ENCODE data around the gene ZC3H4. TPM values are rescaled to one million over a fixed set of nuclear protein-coding genes. Genes with fewer than 3 reads are reported as not detected.
"Not testable (repeated sequence)": the region's sequence is repeated elsewhere in the genome, so short reads cannot be mapped to it uniquely, and the experiment has no call there.

The ZC3H4 gene
- total RNA-seq, 1 experiment from 2014 or later = 11.2 TPM

DNA sequence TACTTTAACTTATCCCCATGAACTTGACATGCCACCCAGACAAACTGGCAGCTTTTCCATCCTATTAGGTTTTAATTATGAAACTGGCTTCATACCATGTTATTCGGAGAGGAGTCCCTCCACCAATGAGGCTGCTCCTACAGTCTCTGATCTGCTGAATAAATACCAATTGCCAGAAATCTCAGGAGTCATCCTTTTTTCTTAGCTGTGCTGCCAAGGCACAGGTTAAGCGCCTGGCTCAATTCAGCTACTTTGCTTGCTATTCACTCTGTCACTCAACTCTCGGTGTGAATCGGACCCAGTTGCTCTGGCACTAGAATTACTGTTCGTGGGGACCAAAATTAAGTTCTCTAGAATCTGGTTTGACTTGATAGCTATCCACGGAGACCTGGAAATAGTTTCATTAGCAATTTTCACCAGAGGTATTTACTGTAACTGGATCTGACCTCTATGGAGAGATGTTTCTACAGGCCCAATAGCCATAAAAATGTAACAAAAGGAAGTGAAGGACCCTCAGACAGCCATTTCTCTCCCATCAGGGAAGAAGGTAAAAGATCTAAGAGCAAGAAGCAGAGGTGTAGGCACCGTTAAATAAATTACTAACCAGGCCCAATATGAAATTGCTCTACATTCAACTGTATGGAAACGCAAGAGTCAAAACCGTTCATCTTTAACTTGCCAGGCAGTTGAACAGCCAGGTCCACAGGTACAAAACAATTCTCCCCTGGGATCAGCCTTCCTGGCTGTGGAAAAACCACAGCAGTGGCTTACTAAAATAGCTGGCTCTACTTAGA lies 5.4 kb downstream of the ZC3H4 start:
- no peak for DNase-seq (ENCODE audit: low read depth)

DNA sequence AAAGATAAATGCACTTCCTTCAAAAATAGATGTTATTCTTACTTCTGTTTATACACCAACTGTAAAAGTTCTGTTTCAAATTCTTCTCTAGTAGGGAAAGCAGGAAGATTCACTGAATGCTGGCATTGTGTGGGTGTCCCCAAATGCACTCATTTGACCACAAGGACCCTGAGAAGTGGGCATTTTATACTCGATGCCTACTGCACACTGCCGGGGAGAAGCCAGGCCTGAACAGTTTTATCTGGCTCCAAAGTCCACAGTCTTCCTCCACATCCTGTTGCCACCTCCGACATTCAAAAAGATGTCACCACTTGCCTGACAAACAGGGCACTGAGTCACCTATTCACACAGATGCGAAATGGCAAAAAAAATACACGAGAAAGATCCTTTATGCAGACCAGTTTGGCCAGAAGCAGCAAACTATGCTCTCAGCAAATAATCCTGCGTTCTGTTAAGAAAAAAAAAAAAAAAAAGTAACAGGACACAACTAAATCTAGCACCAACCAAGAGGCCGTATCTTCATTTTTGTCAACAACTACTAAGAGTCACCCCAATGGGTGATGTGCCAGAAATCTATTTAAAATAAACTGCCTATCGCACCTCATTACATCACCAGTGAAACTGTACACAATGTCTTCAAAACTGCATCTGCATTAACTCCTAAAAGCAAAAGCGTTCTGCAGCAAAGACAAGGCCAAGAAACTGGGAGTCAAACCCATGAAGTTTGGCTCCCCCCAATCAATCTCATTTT lies 6.2 kb downstream of the ZC3H4 start:
- DNase-seq (ENCODE audit: low read depth) = peak; percentile 50

DNA sequence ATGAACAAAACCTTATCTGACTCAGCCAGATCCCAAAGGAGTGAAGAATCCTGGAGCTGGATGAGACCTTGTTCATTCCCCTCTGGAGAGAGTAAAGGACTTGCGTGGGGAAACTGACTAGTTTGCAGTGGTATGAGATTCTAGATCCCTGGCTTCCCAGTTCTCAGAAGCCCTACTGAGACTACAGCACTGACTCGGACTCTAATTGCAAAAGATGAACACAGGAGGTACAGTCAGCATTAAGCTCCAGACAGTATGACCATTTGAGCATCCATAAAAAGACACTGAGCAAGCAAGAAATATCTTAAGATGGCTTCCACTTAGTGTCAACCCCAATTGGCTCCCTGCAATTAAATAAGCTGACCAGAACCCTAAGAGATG lies 6.8 kb downstream of the ZC3H4 start:
- no peak for DNase-seq (ENCODE audit: low read depth)

DNA sequence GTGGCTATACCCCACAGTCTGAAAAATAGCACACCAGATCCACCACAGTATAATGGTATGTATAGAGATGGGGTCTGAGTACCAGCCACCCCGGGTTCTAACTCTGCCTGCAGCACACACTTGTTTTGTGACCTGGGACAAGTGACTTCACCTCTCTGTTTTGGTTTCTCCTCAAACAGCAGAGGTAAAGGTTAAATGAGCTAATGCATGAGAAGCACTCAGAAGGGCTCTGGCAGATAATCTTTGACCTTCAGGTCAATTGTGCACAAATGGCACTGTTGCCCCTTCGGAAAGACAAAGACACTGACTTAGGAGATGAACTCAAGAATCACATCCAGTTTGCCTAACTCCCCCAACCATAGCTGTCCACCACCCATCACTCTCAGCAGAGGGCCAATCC lies 7.7 kb downstream of the ZC3H4 start:
- DNase-seq (ENCODE audit: low read depth) = no peak

DNA sequence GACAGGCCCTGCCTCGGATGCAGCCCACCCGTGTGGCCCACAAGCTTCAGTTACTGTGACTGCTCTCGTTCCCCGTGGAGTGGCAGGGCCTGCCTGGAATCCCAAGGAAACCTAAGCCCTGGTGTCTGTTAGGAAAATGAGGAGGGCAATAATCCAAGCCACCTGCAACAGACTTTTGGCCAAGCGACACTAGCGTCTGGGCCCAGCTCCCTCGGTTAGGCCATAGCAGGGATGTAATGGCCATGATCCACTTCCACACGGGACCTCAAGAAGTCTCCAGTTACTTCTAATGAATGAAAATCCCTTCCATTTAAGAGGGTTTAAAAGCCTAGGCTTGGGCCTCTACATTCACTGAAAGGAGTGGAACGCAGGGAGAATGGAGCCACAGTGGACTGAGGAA lies 8.9 kb downstream of the ZC3H4 start:
- DNase-seq (ENCODE audit: low read depth) = no peak

DNA sequence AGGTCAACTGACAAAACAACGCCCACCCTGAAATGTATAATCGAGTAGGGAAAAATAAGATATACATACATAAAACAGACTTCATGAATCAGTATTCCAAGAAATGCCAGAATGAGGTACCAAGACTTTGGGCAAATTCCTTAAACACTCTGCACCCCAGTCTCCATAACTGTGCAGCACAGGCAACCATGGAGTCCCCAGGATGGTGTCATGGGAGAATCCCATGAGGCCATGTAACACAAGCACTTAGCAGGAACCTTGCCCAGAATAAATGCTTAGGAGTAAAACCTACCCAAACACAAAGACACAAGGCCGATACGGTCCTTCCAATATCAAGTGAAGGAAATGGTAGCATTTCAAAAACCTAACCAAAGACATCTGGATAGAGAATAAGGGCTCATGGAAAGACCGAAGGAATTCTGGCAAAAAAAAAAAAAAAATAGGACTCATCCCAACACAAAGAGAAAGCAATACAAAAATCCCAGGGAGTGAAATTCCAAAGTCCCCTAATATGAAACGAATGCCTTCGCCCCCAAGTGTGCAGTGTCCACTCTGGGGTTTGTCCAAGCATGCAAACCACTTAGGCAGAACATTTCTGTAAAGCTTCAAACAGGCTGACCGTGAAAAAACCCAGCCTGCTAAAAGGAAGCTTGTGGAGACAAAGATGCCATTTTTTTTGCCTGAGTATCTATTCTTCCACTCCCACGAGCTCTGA lies 11.1 kb downstream of the ZC3H4 start:
- DNase-seq (ENCODE audit: low read depth) = no peak

DNA sequence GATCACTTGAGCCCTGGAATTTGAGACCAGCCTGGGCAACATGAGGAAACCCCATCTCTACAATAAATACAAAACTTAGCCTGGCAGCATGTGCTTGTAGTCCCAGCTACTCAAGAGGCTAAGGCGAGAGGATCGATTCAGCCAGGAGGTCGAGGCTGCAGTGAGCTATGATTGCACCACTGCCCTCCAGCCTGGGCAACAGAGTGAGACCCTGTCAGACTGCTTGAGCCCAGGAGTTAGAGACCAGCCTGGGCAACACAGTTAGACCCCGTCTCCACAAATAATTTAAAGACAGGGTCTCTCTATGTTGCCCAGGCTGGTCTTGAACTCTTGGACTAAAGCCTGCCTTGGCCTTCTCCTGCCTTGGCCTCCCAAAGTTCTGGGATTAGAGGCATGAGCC lies 12.5 kb downstream of the ZC3H4 start:
- not testable (repeated sequence) for DNase-seq (ENCODE audit: low read depth)

DNA sequence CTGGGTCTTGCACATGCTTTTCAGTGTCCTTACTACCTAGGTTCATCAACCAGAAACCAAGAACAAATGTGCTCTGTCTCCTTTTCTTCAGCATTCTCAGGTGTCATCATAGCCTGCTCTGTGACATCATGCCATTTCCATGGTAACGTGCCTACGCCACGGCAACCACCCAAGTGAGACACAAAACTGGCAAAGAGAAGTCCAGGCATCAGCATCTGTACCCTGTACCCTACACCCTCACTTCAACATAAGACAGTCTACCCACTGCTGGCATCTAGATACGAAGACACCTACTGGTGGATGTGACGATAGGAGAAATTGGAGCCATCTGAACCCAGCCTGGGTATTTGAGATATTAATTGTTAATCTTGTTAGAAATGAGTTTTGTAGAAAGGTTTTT lies 13.3 kb downstream of the ZC3H4 start:
- no peak for DNase-seq (ENCODE audit: low read depth)

DNA sequence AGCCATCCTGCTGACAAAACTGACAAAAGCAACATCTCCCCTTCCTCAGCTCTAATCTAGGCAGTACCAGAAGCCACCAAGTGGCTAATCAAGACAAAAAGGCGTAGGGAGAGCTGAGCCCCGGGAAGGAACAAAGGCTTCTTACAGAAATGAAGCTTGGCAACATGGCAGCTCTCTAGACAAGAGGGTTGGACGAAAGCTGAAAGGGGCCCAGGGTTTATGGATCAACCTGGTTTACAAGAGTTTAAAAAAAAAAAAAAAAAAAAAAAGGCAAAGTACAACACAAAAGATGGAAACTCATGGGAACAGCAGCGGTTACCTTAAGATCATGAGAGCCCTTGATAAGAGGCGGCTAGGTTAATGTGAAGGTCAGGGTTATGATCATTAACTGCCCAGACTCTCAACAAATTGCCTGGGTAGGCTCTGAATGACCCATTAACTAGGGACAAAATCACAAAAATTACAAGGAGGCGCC lies 14.0 kb downstream of the ZC3H4 start:
- no peak for DNase-seq (ENCODE audit: low read depth)

DNA sequence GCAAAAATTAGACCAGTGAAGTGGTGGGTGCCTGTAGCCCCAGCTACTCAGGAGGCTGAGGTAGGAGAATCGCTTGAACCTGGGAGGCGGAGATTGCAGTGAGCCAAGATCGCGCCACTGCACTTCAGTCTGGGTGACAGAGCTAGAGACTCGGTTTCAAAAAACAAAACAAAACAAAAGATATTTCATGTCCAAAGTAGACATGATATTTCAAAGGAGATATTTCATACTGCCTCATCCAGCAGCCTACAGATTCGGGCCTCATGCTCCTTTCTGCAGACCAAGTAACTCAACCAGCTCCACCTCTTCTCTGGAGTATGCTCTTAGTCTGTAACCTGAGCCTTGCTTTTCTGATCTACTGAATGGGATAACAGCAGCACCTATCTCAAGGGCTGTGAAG lies 15.0 kb downstream of the ZC3H4 start:
- DNase-seq (ENCODE audit: low read depth) = no peak

DNA sequence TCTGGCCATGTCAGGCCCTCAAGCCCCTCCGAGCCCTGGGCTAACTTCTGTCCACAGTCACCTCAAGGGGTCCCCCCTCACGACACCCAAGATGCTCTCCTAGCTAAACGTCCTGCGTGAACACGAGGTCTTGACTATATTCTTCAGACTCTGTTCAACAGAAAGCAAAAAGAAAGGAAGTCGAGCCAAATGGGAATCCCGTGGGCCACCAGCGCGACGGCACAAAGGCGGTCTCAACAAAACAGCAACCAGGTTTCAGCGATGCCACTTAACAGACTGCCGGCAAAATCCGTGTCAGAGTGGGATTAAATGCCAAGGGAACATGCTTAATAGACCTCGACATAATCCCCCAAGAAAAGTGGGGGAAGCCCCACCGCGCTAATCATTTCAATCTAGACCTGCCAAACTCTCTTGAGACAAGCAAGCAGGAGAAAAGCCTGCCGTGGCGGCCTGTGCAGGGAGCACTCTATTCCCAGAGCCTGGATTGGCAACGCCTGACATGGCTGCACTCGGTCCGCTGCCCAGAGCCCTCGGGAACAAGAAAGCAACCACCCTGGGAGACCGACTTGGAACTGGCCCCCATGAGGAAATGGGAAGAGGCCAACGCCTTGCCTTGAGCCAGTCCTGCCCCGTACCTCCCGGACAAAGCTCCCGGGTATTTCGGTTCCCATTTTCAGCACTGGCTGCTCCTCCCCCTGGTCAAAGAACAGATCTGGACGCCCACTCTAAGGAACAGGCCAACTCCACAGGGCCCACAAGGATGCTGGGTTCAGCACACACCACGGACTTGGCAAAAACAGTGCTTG lies 16.0 kb downstream of the ZC3H4 start:
- no peak for DNase-seq (ENCODE audit: low read depth)

DNA sequence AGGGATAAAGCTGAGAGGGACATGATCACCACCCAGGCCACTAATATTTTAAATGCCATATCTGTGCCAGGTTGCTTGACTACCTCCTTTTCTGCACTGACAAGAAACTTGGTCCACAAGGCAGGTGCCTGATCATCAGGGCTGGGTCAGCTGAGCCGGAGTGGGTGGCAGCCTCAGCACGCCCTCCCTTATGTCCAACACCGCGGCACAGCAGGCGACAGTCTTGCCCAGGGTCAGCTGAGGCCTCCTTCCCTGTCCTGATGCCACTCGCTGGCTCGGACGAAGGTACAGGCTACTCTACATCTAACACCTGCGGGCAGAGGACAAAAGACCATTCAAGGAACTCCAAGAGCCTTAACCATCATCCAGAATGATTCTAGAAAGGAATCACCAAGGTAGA lies 16.9 kb downstream of the ZC3H4 start:
- no peak for DNase-seq (ENCODE audit: low read depth)

DNA sequence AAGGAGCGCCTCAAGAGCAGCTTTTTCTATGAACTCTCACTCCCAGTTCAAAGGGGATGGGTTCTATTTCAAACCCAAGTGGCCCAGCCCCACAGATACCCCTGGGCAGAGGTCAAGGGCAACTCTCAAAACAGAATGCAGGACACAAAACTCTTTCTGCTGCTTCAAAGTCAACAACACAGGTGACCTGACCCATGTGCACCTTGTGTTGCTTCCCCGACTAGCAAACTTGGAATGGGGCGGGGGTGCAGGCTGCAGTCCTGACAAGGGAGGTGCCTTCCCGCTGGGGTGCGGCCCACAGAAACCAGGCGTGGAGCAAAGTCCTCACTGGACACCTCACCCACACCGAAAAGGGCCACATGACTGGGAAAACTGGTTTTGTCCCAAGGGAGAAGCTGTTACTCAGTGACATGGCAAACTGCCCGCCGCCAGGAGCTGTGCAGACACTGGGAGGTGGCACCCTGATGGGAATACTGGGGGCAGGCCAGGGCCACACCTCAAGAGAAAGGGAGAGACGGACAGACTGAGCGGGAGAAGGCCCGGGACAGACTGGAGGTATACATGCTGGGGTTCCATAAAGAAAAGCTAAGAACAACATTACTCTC lies 17.4 kb downstream of the ZC3H4 start:
- DNase-seq (ENCODE audit: low read depth) = no peak

DNA sequence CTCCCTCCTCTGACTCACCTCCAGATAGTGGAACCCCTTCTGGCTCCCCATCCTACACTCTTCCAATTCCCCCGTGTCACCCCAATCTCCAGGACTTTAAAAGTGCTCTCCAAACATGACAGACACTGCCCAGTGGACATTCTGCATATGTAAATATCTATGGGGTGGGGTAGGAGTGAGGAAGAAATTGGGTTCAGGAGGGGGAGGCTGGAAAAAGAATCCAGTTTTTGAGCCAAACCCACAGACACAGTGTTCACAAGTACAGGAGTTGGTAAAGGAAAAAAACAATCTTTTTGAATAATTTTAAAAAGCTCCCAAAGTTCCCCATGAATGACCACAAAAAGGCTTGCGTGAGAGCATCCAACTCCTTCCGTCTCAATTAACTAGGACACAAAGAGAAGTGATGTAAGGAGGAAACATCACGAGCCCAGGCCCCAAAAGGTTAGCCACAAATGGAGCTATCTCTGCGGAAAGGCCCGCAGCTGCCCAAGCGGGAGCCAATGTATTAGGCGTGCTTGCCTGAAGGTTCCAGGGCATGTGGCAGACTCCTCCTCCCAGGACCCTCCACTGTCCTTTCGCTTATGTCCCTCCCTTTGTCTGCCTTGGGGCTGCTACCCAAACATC lies 18.0 kb downstream of the ZC3H4 start:
- peak; percentile 31 for DNase-seq (ENCODE audit: low read depth)

DNA sequence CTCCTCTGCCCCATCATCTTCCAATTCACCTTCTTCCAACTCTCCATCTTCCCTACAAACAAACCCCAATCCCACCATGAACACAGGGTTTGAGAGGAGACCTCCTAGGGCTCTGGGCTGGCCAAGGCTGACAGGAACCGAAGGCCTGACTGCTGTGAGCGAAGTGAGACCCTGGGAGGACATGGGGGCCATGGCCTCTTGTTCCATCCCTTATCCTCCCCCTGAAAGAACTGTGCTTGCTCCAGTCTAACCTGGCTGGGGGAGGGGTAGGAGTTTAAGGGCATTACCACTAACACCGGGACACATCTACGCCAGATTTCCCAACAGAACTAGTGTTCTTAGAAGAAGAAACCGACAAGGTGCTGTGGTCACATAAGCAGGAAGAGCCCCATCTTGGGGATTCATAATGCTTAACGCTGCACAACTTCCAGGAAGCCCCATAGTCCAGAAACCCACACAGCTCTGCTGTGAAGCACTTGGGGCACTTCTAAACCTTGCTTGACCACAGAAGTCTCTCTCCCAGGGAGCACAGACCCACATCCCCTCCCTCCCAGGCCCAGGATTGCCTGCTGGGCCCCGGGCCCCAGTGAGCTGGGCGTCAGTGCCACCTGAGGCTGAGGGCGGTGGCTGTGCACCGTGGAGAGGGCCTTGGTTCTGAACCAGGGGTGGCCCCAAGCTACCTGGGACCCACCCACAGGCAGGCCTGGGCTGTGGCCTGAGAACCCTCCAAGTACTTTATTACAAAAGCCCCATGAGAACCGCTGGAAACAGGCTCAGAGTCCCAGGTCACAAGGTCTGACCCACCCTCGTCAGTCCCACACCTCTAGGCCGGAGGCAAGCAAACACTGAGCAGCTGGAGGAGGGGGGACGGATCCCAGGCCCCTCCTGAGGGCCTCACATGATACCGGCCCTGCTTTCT lies 18.8 kb downstream of the ZC3H4 start:
- DNase-seq (ENCODE audit: low read depth) = no peak

DNA sequence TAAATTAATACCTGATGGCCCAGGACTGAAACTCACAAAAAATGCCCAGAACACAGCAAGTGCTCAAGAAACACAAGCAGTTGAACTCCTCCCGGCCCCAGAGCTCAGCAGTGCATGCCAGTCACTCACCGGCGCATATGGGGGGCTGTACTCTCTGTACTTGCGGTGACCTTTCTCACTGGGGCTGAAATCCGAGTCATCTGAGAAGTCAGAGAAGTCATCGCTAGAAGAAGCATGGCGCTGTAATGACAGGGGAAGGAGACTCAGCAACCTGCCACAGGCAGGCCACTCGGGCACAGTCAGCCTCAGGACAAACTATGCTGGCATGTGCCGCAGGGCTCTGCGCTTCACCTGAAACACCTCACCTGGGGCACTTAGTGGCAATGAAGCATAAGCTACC lies 19.7 kb downstream of the ZC3H4 start:
- no peak for DNase-seq (ENCODE audit: low read depth)

DNA sequence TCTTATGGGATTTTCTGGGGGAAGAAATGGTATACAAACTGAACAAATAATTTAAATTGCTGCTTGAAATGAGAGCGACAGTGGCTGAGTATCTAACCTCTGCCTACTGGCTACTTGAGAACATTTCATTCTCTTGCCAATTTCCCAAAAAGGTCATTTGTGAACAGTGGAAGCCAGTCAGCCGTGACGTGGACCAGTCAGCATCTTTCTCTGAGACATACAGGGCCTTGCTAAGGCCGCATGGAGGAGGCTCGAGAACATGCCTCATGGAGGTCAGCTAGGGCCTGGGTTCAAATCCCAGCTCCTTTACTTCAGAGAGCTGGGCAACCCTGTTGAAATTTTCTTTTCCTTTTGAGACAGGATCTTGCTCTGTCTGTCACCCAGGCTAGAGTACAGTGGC lies 20.3 kb downstream of the ZC3H4 start:
- DNase-seq (ENCODE audit: low read depth) = no peak

DNA sequence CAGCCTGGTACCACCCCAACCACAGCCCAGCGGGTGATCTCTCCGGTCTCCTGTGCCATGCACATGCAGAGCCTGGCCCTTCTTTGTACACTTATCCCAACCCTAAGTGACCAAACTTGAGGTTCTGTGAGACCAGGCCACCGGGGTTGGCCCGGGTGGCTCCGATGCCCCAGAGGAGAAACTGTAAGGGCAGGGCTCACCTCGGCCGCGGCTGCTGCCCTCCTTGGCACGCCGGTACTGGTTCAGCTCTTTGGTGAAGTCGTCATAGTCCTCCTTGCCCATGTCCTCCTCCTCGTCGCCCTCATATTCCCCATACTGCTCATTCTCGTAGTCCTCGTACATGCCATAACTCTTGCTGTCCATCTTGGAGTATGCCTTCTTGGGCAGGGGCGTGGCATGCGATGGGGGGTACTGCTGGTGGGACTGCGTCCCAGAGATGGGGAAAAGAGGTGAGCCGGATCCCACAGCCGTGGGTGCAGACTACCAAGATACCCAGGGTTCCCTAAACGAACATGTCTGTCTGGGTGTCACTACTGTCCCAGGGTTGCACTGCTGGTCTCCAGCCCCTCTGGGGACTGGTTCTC lies 23.7 kb downstream of the ZC3H4 start:
- no peak for DNase-seq (ENCODE audit: low read depth)

DNA sequence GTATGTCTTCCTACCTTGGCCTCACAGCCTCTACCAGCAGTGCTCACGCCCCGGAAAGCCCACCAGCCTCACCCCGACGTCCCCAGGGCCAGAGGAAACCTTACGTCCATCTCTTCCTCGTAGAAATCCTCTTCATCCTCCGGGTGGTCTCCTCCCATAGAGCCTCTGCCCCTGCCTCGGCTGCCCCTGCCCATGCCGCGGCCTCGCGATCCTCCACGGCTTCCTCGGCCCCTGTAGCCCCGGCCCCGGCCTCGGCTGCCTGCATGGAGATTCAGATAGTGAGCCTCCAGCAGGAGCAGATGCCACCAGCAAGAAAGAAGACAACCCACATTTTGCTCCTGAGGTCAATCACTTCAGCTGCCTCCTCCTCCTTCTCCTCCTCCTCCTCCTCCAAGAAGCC lies 27.3 kb downstream of the ZC3H4 start:
- no peak for DNase-seq (ENCODE audit: low read depth)
